VCaP (cell line): Measurements from ENCODE around the gene HAND2.

Experiments
- H3K27ac ChIP-seq: fragments of 450-650 bp; 2 replicates; pipeline ENCODE4 v1.5.1; 2017
- CTCF ChIP-seq: fragments of 450-650 bp; conservative IDR thresholded peaks from 2 replicates; pipeline ENCODE4 v1.5.1; 2017; ENCODE audit warnings: mild to moderate bottlenecking, moderate library complexity

The HAND2 gene

GRCh38 chr4:173571620-173572019 is 41.6 kb upstream of the HAND2 start:
- H3K27ac ChIP-seq = no peak overlapping the region
- no peak for TF ChIP-seq CTCF

GRCh38 chr4:173565281-173565680 is 35.3 kb upstream of the HAND2 start:
- H3K27ac ChIP-seq = no peak overlapping the region
- no peak for TF ChIP-seq CTCF

GRCh38 chr4:173564461-173564860 is 34.4 kb upstream of the HAND2 start:
- no peak overlapping the region for H3K27ac ChIP-seq
- no peak for TF ChIP-seq CTCF

- no peak for TF ChIP-seq CTCF
- no peak overlapping the region for H3K27ac ChIP-seq
These were observed 30.9 kb upstream of the HAND2 start for GRCh38 chr4:173560896-173561295.

GRCh38 chr4:173556398-173557131 is 26.5 kb upstream of the HAND2 start:
- TF ChIP-seq CTCF = no peak

GRCh38 chr4:173547889-173548288 is 17.9 kb upstream of the HAND2 start:
- TF ChIP-seq CTCF = no peak
- no peak overlapping the region for H3K27ac ChIP-seq

More at GRCh38 chr4:173556398-173557131, 26.5 kb upstream of the HAND2 start:
- no peak overlapping the region for H3K27ac ChIP-seq

GRCh38 chr4:173546776-173547175 is 16.7 kb upstream of the HAND2 start:
- TF ChIP-seq CTCF = no peak
- no peak overlapping the region for H3K27ac ChIP-seq
